GM21737 (cell line): ENCODE results near the gene TRPM3.

Source experiments
- ATAC-seq: cut with Tn5 transposase; IDR thresholded peaks from one replicate; pipeline ENCODE4 v1.9.1; 2021; ENCODE audit warnings: mild to moderate bottlenecking, moderate library complexity; ENCODE audit not compliant: unreplicated experiment

TRPM3 gene

GRCh38 chr9:70950270-70950669 lies 171.2 kb downstream of the TRPM3 start:
- no peak for ATAC-seq

GRCh38 chr9:70949239-70949638 lies 172.2 kb downstream of the TRPM3 start:
- no peak for ATAC-seq

- no peak for ATAC-seq
Measured at GRCh38 chr9:70948744-70949143, 172.7 kb downstream of the TRPM3 start.

- no peak for ATAC-seq
Measured at GRCh38 chr9:70947511-70947910, 173.9 kb downstream of the TRPM3 start.

- no peak for ATAC-seq
Measured at GRCh38 chr9:70947086-70947485, 174.3 kb downstream of the TRPM3 start.

- ATAC-seq = no peak
Measured at GRCh38 chr9:70945301-70945700, 176.1 kb downstream of the TRPM3 start.

GRCh38 chr9:70941191-70941590 lies 180.2 kb downstream of the TRPM3 start:
- no peak for ATAC-seq

GRCh38 chr9:70940605-70941004 lies 180.8 kb downstream of the TRPM3 start:
- no peak for ATAC-seq

GRCh38 chr9:70936536-70936935 lies 184.9 kb downstream of the TRPM3 start:
- no peak for ATAC-seq

- ATAC-seq = no peak
Measured at GRCh38 chr9:70935856-70936255, 185.6 kb downstream of the TRPM3 start.

GRCh38 chr9:70934642-70935041 lies 186.8 kb downstream of the TRPM3 start:
- no peak for ATAC-seq

GRCh38 chr9:70933321-70933720 lies 188.1 kb downstream of the TRPM3 start:
- ATAC-seq = no peak

- ATAC-seq = no peak
Measured at GRCh38 chr9:70932097-70932496, 189.3 kb downstream of the TRPM3 start.

- no peak for ATAC-seq
Measured at GRCh38 chr9:70927530-70927929, 193.9 kb downstream of the TRPM3 start.

GRCh38 chr9:70924895-70925547 lies 196.4 kb downstream of the TRPM3 start:
- no peak for ATAC-seq

GRCh38 chr9:70924380-70924779 lies 197.0 kb downstream of the TRPM3 start:
- no peak for ATAC-seq

GRCh38 chr9:70923961-70924360 lies 197.5 kb downstream of the TRPM3 start:
- ATAC-seq = no peak

GRCh38 chr9:70921136-70921535 lies 200.3 kb downstream of the TRPM3 start:
- no peak for ATAC-seq

- ATAC-seq = no peak
Measured at GRCh38 chr9:70917277-70917676, 204.1 kb downstream of the TRPM3 start.

- ATAC-seq = no peak
Measured at GRCh38 chr9:70911791-70912190, 209.6 kb downstream of the TRPM3 start.

- no peak for ATAC-seq
Measured at GRCh38 chr9:70910598-70910997, 210.8 kb downstream of the TRPM3 start.

- ATAC-seq = no peak
Measured at GRCh38 chr9:70902692-70903131, 218.7 kb downstream of the TRPM3 start.

GRCh38 chr9:70902171-70902570 lies 219.2 kb downstream of the TRPM3 start:
- no peak for ATAC-seq
